Endothelial cell of umbilical vein (primary cell): Measurements from ENCODE around the gene CUEDC2. TPM values are rescaled to one million over a fixed set of nuclear protein-coding genes. Genes with fewer than 3 reads are reported as not detected.

Experiments
- BruUV-seq: library from RNA; stranded (reverse); fragments of 400-500 nt; replicated peaks from 2 replicates; lab custom pipeline; 2021; lab: Mats Ljungman, UMichigan
- CTCF ChIA-PET: fragments of 300-600, 350-600 bp; sonication (Branson Sonifier 250); formaldehyde crosslinking; loops from one replicate; lab custom pipeline; 2021; ENCODE audit warnings: antibody characterized with exemption, inconsistent platforms; lab: Charles Lee
- POLR2A ChIA-PET: fragments of 300-600, 350-600 bp; sonication (Branson Sonifier 250); formaldehyde crosslinking; loops from one replicate; lab custom pipeline; 2021; ENCODE audit warnings: antibody characterized with exemption, inconsistent platforms; lab: Charles Lee
- DNase-seq: peaks from one replicate; pipeline ENCODE4 v3.0.0-alpha.2; 2011; ENCODE audit warnings: low read depth, low spot score
- FAIRE-seq: peaks from 2 replicates; lab custom pipeline; 2011; peaks lifted over from hg19 to GRCh38; lab: Jason Lieb, UNC
- H2AFZ ChIP-seq: 2 replicates; pipeline ENCODE4 v1.6.0; 2012; ENCODE audit warnings: low read depth, low read length, control low read depth, inconsistent platforms
- H3K27ac ChIP-seq: 2 replicates; pipeline ENCODE4 v1.5.1; 2011; ENCODE audit warnings: low read depth, mild to moderate bottlenecking, control low read depth, low read length, moderate library complexity; ENCODE audit not compliant: insufficient read depth
- H3K27me3 ChIP-seq, 2 experiments: 2 replicates each; pipeline versions ENCODE4 v1.6.0 to v1.6.1; 2011; ENCODE audit warnings: low read length in 2 of 2, mixed read lengths in 1 of 2; ENCODE audit not compliant: control insufficient read depth in 2 of 2, insufficient read depth in 2 of 2
- H3K36me3 ChIP-seq, 2 experiments: 2 replicates in 1 of 2; 3 replicates in 1 of 2; pipeline ENCODE4 v1.5.1; 2011; ENCODE audit warnings: low read length in 2 of 2, mild to moderate bottlenecking in 1 of 2, moderate library complexity in 1 of 2; ENCODE audit not compliant: control insufficient read depth in 2 of 2, insufficient read depth in 2 of 2; ENCODE audit errors: extremely low read depth in 1 of 2
- H3K4me1 ChIP-seq: 3 replicates; pipeline ENCODE4 v1.5.1; 2011; ENCODE audit warnings: mild to moderate bottlenecking, low read length; ENCODE audit not compliant: control insufficient read depth, insufficient read depth; ENCODE audit errors: extremely low read depth
- H3K4me2 ChIP-seq: 2 replicates; pipeline ENCODE4 v1.6.1; 2011; ENCODE audit warnings: low read length, control low read depth, mixed read lengths; ENCODE audit not compliant: insufficient read depth
- H3K4me3 ChIP-seq, 3 experiments: fragments of 200-600 bp in 1 of 3; sonication (generic), shearing (Covaris generic) in 1 of 3; replicated peaks in 1 of 3; 2 replicates each; pipeline ENCODE4 v1.5.1; 2011 to 2016; ENCODE audit warnings: control low read depth in 3 of 3, low read length in 3 of 3, mild to moderate bottlenecking in 2 of 3, inconsistent platforms in 1 of 3, low read depth in 1 of 3, moderate library complexity in 1 of 3; ENCODE audit not compliant: insufficient read depth in 1 of 3
- H3K79me2 ChIP-seq: 2 replicates; pipeline ENCODE4 v1.6.0; 2012; ENCODE audit warnings: low read length, inconsistent platforms; ENCODE audit not compliant: control insufficient read depth, insufficient read depth
- H3K9ac ChIP-seq: replicated peaks from 2 replicates; pipeline ENCODE3; 2011; ENCODE audit warnings: low read length, control low read depth; ENCODE audit not compliant: insufficient read depth; ENCODE audit errors: extremely low read depth
- H3K9me1 ChIP-seq: replicated peaks from 3 replicates; pipeline ENCODE4 v1.6.0; 2011; ENCODE audit warnings: mild to moderate bottlenecking, low read length; ENCODE audit not compliant: control insufficient read depth, insufficient read depth; ENCODE audit errors: extremely low read depth
- H3K9me3 ChIP-seq: replicated peaks from 2 replicates; pipeline ENCODE4 v1.5.1; 2012; ENCODE audit warnings: low read length, inconsistent platforms; ENCODE audit not compliant: control insufficient read depth, insufficient read depth
- H4K20me1 ChIP-seq: replicated peaks from 2 replicates; pipeline ENCODE3; 2011; ENCODE audit warnings: mild to moderate bottlenecking, low read length; ENCODE audit not compliant: control insufficient read depth, insufficient read depth; ENCODE audit errors: extremely low read depth
- CTCF ChIP-seq, 2 donors: IDR thresholded peaks; 1 replicate in 1 of 2; 2 replicates in 1 of 2; pipeline ENCODE4 v1.5.1; 2011; ENCODE audit warnings: low read length in 2 of 2, mild to moderate bottlenecking in 2 of 2, moderate library complexity in 2 of 2, control low read depth in 1 of 2, inconsistent platforms in 1 of 2, low read depth in 1 of 2; ENCODE audit not compliant: insufficient read depth in 1 of 2; ENCODE audit errors: extremely low read depth in 1 of 2
- EZH2 ChIP-seq: IDR thresholded peaks from 2 replicates; pipeline ENCODE4 v1.6.1; 2012; ENCODE audit warnings: borderline replicate concordance, low read depth, mild to moderate bottlenecking, moderate library complexity, low read length, inconsistent platforms; ENCODE audit not compliant: severe bottlenecking
- FOS ChIP-seq: IDR thresholded peaks from 2 replicates; pipeline ENCODE4 v1.6.1; 2011; ENCODE audit warnings: mild to moderate bottlenecking, low read length, moderate library complexity, borderline replicate concordance; ENCODE audit not compliant: insufficient read depth
- GATA2 ChIP-seq: IDR thresholded peaks from 2 replicates; pipeline ENCODE4 v1.7.0; 2011; ENCODE audit warnings: low read depth, mild to moderate bottlenecking, moderate library complexity, mixed read lengths, low read length; ENCODE audit not compliant: insufficient read length, insufficient read depth
- JUN ChIP-seq: IDR thresholded peaks from 2 replicates; pipeline ENCODE4 v1.6.1; 2011; ENCODE audit warnings: borderline replicate concordance, low read depth; ENCODE audit not compliant: insufficient read length, insufficient read depth
- MAX ChIP-seq: IDR thresholded peaks from 2 replicates; pipeline ENCODE4 v1.6.1; 2011; ENCODE audit not compliant: insufficient read depth, insufficient read length
- MYC ChIP-seq: IDR thresholded peaks from one replicate; pipeline ENCODE4 v1.6.1; 2011; ENCODE audit warnings: mild to moderate bottlenecking, low read depth, low read length
- POLR2A ChIP-seq: IDR thresholded peaks from 2 replicates; pipeline ENCODE4 v1.6.1; 2012; ENCODE audit warnings: low read depth, mild to moderate bottlenecking, control low read depth, low read length
- POLR2AphosphoS5 ChIP-seq: IDR thresholded peaks from 2 replicates; pipeline ENCODE4 v1.6.1; 2012; ENCODE audit warnings: low read depth, mild to moderate bottlenecking, control low read depth, low read length, moderate library complexity; ENCODE audit not compliant: insufficient read depth
- dilution Hi-C: fragments of 300-500 bp; cut with MboI; formaldehyde crosslinking; loops from one replicate; pipeline ENCODE4 v1.15.0; 2019; ENCODE audit warnings: low sequenced_read_pairs; ENCODE audit not compliant: extremely low pct_ligation_motif_present
- intact Hi-C: fragments of 100-400 bp; cut with micrococcal nuclease; formaldehyde crosslinking; loops from one replicate; pipeline ENCODE4 v1.10.0; 2022
- polyA plus RNA-seq, 4 experiments: library from polyadenylated mRNA; depleted of rRNA in 3 of 4; stranded (reverse) in 3 of 4; unstranded in 1 of 4; fragments of >200 nt; gene quantifications; 2 replicates each; pipeline versions ENCODE4 v1.2.1 to v1.2.3, GENCODE V29; 2011 to 2012; ENCODE audit warnings: missing spikeins in 1 of 4
- total RNA-seq: library from RNA; stranded (reverse); gene quantifications from 2 replicates; pipeline ENCODE4 v1.2.3, GENCODE V29; 2021

Gene CUEDC2
- total and polyA plus RNA-seq, 2 donors (not counting 3 experiments of a cell fraction or from before 2014, with no cell fraction given): 61.5 to 96.7 TPM

- Histone ChIP-seq H3K27me3 (peaks cover 0 to 4% of the 10 kb centered on the region in 2 experiments), H3K4me3 (no peak overlapping the region), H3K9me1 (no peaks in the 10 kb centered on the region), H2AFZ (no peak overlapping the region), H3K36me3 (no peaks in the 10 kb centered on the region), H3K9me3 (no peaks in the 10 kb centered on the region), H3K4me1 (peaks cover 7% of the 10 kb centered on the region), H3K79me2 (no peaks in the 10 kb centered on the region), H3K27ac (no peak overlapping the region), H3K9ac (no peak overlapping the region), H4K20me1 (no peaks in the 10 kb centered on the region), H3K4me2 (no peak overlapping the region)
- no peak for FAIRE-seq
- DNase-seq: no peak
- dilution Hi-C loops: no loop called here
- intact Hi-C loops: no loop called here
- no peak for TF ChIP-seq POLR2A
- no peak for TF ChIP-seq FOS
- TF ChIP-seq POLR2AphosphoS5: no peak
- no peak for TF ChIP-seq GATA2
- TF ChIP-seq MAX: no peak
- TF ChIP-seq EZH2: no peak
- TF ChIP-seq JUN: no peak
- TF ChIP-seq MYC: no peak
- no peak for TF ChIP-seq CTCF (IDR thresholded peaks at IDR 0.05; ENCODE audit: extremely low read depth in 1 of 2, insufficient read depth in 1 of 2, low read depth in 1 of 2, low read length in 2 of 2)
- ChIA-PET POLR2A (no interaction called here), CTCF (no interaction called here)
- BruUV-seq: no TSS peak
Measured at GRCh38 chr10:102458656-102459055, 26.3 kb upstream of the CUEDC2 start.
